CD4-positive, alpha-beta T cell treated with Interleukin-17A for 4 hours (primary cell): ENCODE results near the gene LRRC55.
"Not testable (repeated sequence)": the region's sequence is repeated elsewhere in the genome, so short reads cannot be mapped to it uniquely, and the experiment has no call there.

Source experiments
- DNase-seq: peaks from one replicate; pipeline ENCODE4 v3.0.0-alpha.2; 2020; ENCODE audit warnings: mixed read lengths

Gene LRRC55

DNA sequence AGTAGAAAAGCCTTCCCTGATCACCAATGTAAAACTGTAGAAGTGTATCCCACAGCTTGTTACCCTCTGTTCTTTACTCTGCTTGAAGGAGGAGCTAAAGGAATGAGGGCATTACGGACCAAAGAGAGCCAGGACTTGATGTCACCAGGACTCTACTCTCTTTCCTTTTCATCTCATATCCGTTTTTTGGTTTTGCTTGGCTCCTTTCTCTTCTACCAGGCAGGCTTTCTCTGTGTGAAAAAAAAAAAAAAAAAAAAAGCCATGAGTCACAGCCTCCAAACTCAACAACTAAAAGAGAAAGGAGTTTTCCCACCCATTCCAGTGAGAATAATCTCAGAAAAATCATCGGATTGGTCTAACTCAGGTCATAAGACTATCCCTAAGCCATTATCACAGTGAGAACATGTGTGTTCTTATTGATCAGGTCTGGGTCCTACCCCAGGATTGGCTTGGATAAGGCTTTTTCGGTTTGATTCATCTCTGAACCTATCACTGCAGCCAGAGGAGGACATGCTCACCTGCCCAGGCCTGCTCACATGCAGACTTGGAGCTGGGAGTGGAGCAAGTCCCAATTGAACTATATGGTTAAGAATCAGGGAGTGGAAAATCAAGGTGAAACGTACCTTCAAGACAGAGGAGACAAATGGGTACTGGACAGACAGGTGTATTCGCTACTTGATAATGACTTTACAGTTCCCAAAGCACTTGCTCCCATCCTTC is 19.4 kb upstream of the LRRC55 start:
- DNase-seq = no peak

DNA sequence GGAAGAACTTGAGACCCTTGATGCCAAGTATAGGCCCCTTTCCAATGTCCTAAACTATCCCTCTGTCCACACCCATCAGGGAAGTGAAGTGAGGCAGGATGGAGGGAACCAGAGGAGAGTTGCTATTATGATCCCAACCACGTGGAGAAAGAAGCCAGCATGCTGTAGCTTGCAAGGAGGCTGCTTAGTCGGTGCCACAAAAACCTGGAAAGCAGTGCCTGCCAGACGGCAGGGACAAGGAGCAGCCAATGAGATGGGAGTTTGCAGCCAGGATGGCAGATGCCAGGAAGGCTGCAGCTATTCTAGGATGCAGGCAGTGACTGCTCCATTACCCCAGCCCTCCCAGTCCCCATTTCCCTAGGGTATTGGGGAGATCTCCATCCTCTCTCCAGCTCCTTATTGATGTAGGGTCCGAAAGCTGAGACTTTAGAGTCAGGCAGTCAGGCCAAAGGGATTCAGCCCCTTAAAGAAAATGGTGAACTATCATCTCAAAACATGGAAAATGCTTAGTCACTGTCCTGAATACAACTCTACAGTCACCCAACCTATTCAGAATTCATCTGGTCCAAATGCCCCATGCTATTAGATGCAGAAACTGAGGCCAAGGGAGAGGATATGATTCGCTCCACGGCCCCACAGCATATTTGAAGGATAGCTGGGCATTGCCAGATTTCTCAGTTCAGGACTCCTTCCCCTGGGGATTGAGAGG is 18.4 kb upstream of the LRRC55 start:
- no peak for DNase-seq

DNA sequence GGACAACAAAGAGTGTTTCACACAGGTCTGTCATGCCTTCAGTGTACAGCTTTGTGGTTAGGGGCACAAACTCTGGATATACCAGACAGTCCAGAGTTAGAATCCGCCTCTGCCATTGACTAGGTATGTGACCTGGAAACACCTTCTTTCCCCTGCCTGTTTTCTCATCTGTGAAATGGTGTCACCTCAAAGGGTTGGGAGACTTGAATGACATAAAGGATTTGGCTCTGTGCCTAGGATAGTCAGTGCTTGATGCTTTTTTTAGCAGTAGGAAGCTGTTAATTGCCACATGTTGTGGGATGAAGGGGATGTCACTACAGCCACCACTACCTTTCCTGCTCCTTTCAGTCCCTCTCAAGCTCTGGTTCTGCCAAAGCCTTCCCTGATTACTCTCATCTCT is 17.4 kb upstream of the LRRC55 start:
- no peak for DNase-seq

DNA sequence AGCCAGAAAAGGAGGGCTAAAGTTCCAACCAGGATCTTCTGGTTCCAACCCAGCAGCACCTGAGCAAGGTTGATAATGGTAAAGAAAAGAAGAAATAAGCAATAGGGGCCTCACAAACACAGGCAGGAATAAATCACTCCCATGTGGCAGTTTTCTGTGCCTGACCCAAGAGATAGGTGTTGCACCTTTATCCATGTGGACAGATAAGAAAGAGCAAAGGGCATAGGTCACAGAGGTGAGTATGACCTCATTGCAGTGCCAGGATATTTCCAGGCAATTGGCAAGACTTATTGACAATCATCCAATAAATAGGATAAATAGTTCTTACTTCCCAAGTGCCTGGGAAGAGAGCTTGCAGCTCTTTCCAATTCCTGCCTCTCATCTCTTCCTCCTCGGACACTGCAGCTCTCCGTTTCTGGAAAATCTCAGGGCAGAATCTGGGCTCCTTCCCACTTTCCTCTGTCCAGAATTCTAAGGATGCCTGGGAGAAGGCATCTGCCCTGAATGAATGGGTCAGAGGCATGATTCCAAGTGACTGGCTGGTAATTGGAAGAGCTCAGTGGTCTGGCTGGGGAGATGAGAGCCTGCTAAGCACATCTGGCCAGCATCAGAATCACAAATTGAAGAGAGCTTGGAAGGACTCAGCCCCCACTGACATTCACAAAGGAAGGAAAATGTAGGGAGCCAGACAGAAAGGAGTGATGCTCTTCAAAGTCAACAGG is 14.5 kb upstream of the LRRC55 start:
- no peak for DNase-seq

DNA sequence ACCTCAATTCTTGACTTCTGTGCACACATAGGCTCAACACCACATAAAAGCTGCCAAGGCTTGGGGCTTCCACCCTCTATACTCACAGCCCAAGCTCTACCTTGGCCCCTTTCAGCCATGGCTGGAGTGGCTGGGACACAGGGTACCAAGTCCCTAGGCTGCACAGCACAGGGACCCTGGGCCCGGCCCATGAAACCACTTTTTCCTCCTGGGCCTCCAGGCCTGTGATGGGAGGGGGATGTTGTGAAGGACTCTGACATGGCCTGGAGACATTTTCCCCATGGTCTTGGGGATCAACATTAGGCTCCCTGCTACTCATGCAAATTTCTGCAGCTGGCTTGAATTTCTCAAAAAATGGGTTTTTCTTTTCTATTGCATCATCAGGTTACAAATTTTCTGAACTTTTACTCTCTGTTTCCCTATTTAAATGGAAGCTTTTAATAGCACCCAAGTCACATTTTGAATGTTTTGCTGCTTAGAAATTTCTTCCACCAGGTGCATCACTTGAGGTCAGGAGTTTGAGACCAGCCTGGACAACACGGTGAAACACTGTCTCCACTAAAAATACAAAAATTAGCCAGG is 11.9 kb upstream of the LRRC55 start:
- not testable (repeated sequence) for DNase-seq

DNA sequence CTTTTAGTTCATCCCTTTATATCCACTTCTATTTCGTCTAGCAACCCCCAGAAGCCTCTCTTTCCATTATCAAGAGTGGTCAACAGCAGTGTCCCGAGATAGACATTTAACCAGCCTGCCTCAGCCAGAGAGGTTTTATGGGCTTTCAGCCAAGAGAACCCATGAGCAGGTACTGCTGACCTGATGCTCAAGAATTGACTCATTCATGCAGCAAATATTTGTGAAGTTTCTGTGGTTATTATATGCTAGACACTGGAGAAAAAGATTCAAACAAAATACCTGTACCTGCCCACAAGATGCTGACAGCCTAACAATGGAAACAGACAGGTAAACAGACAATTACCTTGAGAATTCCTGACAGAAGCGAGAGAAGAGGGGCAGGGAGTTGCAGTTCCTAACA is 9.7 kb upstream of the LRRC55 start:
- no peak for DNase-seq

DNA sequence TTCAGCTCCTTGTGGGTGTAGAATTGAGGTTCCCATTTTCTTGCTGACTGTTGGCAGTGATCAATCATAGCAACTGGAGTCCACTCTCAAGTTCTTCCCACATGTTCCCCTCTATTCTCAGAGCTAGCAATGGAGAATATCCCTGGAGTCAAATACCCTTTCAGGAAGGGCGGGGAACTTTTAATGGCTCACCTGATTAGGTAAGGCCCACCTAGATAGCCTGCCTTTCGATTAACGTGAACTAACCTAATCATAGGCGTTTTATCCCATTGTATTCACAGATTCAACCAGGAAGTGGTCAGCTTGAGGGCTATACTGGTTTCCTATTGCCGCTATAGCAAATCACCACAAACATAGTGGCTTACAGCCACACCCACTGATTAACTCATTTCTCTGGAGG is 7.1 kb upstream of the LRRC55 start:
- DNase-seq = no peak

DNA sequence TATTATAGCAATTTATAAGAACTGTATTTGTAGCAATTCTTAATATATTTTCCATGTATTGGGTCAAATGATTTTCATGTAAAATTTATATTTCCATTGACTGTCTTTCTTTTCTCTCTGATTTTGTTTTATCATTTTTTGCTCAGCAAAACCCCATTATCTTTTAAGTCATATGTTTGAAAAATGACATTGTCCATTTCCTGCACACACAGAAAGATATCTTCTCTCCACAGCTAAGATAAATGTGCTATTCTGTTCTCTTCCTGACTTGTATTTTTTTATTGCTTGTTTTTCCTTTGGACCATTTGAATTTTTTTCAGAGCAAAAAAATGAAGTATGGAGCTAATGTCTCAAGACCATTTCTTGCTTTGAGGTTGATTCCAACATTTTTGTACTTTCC is 6.3 kb upstream of the LRRC55 start:
- DNase-seq = no peak

DNA sequence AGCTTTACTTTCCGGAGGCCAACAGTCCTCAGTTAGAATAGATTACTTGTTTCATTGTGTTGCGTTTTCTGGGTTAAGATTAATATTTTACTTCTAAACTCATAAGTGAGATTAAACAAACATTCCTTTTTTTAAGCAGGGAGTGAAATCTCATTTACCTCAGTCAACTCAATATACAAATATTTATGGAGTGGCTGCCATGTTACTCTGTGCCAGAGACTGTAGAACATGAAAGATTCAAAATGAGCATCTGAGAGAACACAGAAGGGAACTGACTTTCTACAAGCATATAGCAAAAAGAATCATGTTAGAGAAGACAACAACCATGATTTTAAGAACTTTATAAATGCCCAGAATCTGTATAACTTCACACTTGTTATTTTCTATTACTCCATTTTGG is 3.4 kb upstream of the LRRC55 start:
- DNase-seq = no peak

DNA sequence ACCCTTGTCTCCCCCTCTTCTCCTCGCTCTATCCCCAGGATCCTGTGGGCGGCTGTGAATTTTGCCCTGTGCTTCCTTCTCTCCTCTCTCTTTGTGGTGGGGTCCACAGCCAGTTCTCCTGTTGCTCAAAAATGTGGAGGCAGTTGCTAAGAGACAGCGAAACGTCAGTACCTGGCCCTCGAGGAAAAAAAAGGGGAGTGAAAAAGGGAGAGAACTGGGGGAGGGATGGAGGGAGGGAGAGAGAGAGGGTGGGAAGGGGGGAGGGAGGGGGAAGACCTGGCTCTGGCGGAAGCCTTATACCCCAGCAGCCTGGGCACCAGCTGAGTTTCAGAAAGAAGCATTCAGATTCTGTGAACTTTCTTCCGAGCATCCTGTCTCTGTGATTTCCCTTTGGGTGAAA is 2.1 kb upstream of the LRRC55 start:
- no peak for DNase-seq

DNA sequence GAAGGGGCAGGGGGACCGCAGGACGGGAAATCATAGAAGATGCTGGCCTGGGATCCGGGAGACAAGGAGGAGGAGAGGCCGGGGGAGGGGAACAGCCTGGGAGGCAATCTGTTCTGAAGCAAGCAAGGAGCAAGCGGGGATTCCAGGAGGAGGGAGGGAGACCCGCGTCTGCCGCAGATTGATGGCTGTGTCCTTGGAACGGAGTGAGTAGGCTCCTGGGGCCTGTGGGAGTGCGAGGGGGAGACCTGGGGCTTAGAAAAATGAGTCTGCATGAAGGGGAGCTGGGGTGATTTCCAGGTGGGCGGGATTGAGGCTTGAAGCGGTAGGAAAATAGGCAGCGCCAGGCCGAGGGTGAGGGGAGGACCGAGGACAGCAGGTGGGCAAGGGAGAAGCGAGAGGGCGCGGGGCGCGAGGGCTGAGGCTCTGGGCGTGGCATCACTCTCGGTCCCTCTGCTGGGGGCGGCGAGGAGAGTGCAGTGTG is 1.6 kb upstream of the LRRC55 start:
- no peak for DNase-seq

DNA sequence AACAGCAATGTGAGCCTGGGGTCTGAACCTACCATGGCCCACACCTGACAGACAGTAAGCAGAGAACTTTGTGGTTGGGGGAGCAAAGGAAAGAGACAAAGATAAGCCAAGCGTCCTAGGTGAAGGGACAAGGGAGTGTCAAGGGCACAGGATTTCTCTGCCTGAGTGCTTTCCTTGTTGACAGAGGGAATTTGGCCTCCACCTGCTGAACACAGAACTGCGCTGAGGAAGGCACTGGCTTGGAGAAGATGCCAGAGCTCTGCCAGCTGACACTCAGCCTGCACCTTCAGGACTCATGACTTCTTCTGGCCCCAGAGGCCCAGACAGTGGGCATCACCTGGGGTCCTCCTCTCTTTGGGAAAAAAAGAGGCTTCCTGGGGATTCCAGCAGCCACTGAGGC is 789 bp upstream of the LRRC55 start:
- no peak for DNase-seq

DNA sequence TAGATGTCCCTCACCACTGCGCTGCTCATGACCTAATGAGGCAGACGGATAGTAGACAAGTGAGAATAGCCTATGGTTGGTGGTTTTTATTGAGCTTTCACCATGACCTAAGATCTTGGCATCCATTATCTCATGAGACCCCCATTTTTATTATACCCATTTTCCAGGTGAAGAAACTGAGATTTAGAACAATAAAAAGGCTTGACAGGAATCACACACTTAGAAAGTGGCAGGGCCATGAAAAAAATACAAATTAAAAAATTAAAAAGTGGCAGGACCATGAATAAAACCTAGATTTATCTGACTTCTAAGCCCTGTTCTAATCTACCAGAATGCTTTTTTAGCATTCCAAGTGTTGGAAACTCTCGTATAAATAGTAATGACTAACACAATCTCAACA is 1.1 kb downstream of the LRRC55 start:
- DNase-seq = no peak

DNA sequence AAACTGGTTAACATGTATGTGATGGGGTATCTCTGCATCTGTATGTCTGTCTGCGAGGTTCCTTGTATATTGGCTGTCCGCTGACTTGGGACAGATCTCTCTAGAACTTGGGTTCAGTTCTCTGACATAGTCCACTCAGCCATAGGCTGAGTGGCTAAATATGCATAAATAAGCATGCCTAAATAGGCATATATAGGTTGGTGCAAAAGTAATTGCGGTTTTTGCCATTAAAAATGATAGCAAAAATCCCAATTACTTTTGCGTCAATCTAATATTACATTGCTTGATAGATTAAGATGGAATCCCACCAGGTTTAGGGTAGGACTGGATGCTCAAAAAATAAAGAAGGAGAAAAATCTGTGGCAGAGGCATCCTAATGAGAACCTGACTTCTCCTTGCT is 8.8 kb downstream of the LRRC55 start:
- no peak for DNase-seq

DNA sequence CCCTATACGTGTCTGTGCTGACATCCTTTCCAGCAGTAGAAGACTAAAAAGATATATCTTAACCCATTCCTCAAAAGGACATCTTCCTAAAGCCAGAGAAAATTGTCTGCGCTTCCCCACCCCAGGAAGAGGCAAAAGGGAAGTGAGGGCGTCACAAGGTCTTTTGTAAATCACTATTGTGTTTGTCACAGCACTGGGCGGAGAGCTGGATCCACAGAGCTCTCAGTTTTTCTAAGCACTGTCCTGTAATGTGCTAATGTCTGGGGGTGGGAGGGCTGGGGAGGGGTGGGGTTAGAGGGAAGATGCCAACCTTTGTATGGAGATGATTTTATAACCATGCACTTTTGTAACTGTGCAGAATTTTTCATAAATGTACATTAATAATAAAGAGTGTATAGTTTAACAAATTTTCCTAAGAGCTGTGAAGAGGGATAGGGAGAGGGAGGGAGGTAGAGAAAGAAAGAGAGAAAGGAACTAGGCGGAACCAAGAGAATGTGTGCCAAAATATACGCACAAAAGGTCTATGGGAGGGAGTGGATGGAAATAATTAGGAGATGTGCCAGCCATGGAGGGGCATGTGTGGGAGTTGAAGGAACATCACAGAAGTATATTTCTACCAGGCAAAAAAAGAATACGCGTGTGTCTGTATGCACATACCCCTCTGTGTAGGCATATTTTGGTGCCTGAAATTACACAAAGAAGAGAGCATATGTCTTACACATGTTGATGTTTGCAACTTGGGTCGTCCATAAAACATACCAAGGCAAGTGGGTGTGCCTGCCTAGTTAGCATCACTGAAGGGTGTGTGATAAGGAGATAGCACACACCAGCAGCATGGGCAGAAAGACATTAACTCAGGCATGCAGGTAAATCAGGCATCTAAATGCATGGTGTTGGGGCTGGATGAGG is 9.8 kb downstream of the LRRC55 start:
- DNase-seq = no peak

DNA sequence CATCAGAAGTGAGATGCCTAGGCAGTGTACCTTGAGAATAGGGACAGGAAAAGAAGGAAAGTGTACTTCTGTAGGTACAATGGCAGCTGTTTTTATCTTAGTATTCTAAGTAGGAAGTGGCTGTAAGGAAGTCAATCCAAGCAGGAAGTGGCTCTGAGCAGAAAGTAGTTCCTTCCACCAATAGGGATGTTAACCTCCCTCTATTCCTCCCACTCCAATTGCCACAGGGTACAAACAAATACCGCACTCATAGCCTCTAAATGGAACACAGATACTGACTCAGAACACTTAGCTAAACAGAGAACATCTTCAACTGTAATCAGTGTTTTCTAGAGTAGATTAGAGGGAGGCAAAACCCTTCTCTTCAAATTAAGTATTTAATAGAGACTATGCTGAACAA is 10.6 kb downstream of the LRRC55 start:
- DNase-seq = no peak

DNA sequence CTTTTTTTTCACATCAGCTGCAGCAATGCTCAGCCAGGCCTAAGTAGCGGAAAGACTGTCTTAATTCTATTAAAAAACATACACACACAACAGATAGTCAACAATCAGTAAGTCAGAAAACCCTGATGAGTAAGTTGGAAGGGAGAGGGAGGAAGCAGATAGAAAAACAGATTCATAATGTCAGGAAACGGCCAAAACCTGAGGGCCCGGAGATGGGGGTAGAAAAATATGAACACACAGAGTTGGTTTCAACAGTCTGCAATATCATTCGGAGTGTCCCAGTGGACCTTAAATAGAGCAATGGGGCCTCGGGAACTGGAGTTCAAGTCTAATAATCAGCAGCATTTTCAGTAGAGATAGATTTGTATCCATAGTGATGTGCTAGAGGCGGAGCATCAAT is 14.8 kb downstream of the LRRC55 start:
- no peak for DNase-seq

DNA sequence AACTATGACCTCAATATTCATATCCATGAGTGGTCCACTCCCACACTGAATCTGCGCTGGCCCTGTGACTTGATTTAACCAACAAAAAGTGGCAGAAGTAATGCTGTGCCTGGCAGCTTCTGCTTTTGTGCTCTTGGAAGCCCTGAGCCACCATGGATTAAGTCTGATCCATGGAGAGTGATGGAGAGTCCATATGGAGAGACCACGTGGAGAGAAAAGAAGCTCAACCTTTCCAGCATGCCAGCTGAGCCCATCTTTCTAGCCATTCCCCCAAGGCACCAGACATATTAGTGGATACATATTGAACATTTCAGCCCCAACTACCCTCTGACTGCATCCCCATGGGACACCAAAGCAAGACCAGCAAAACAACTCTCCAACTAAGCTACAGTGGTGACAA is 16.0 kb downstream of the LRRC55 start:
- DNase-seq = no peak

DNA sequence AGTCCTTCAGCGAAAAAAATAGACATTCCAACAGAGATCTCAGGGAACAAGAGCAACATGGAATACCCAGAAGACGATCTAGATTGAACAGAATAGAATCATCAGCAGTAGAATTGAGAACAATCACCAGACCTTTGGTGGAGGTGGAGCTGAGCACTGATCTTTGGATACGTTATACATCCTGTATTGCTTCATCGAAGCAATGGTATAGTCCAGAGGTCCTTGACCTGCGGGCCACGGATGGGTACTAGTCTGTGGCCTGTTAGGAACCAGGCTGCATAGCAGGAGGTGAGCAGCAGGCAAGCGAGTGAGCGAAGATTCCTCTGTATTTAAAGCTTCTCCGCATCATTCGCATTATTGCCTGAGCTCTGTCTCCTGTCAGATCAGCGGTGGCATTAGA is 17.6 kb downstream of the LRRC55 start:
- DNase-seq = no peak

DNA sequence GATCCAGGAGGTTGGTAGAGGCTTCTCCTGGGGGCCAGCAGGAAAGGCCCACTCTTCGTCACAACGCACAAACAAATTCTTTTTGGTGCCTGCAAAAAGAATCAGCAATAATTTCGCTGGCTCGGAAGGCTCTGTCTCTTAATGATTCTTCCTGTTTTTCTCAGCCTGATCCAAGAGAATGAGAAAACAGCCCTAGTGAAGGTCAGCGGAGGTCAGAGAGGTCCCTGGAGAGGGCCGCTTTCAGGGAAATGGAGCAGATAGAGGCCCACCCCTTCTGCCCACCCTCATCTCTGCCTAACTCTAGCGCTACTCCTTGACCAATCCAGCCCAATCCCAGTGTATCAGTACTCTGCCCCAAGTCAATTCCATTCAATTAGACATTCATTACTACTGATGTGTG is 19.2 kb downstream of the LRRC55 start:
- DNase-seq = no peak

DNA sequence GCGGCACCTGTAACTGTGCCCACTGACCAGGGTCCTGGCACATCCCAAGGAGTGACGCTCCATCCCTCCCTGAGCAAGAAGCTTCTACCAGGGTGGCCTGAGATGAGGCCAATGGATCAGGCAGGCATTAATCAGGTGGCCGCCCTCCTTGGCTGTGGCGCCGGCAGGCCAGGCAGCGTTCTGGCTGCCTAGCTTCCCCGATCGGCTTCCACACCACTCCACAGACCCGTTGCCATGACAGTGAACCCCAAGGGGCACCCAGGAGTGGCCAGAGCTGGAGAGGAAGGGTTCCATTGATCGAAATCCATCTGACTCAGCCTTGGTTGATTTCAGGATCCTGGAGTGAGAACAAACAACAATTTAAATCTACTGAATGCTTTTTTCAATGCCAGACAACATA is 20.5 kb downstream of the LRRC55 start:
- no peak for DNase-seq

DNA sequence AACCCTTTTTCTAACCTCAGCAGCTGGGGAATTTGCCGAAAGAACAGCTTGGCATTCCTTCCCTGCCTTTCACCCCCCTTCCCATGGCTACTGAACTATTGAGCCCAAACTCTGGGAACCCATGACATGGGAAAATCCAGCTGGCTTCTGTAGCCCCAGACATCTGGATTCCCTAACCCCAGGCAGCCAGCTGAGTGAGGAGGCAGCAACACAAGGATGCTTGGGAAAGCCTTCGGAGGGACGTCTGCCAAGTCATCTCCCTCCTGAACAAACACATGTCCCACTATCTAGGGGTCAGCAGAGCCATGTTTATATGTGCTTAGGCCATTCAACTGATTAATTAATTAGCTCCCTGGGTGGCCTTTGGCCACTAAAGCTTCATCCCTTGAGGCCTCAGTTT is 21.6 kb downstream of the LRRC55 start:
- no peak for DNase-seq
